Sigmoid colon (tissue), 4 donors: ENCODE data around the gene R3HDM2.

Experiments
- EP300 ChIP-seq, 4 donors: sonication (generic); formaldehyde crosslinking; IDR thresholded peaks; one replicate each; pipeline ENCODE4 v1.6.1; 2017; ENCODE audit warnings: antibody characterized with exemption in 4 of 4
- POLR2A ChIP-seq, 2 donors: fragments of 450-650 bp; IDR thresholded peaks; one replicate each; pipeline ENCODE4 v1.6.1; 2016; ENCODE audit warnings: antibody characterized with exemption in 2 of 2, mild to moderate bottlenecking in 2 of 2, moderate library complexity in 2 of 2
- POLR2AphosphoS5 ChIP-seq, 4 donors: sonication (generic); formaldehyde crosslinking; IDR thresholded peaks; one replicate each; pipeline ENCODE4 v1.6.1; 2017; ENCODE audit warnings: antibody characterized with exemption in 4 of 4
- TF ChIP-seq, protein P1 (sequence below), 4 experiments: fragments of 450-650 bp in 3 of 4; fragments of 200-600 bp in 1 of 4; IDR thresholded peaks; one replicate each; pipeline ENCODE4 v1.5.1; 2016 to 2019; ENCODE audit warnings: antibody characterized with exemption in 4 of 4, mild to moderate bottlenecking in 3 of 4, moderate library complexity in 2 of 4

DNA sequence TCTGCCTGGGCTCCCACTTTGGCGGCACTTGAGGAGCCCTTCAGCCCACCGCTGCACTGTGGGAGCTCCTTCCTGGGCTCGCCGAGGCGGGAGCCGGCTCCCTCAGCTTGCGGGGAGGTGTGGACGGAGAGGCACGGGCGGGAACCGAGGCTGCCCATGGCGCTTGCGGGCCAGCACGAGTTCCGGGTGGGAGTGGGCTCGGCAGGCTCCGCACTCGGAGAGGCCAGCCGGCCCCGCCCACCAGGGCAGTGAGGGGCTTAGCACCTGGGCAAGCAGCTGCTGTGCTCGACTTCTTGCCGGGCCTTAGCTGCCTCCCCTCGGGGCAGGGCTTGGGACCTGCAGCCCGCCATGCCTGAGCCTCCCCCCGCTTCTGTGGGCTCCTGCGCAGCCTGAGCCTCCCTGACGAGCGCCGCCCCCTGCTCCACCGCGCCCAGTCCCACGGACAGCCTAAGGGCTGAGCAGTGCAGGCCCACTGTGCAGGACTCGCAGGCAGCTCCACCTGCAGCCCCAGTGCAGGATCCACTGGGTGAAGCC lies 44.6 kb downstream of the R3HDM2 start:
- TF ChIP-seq, protein P1, sequence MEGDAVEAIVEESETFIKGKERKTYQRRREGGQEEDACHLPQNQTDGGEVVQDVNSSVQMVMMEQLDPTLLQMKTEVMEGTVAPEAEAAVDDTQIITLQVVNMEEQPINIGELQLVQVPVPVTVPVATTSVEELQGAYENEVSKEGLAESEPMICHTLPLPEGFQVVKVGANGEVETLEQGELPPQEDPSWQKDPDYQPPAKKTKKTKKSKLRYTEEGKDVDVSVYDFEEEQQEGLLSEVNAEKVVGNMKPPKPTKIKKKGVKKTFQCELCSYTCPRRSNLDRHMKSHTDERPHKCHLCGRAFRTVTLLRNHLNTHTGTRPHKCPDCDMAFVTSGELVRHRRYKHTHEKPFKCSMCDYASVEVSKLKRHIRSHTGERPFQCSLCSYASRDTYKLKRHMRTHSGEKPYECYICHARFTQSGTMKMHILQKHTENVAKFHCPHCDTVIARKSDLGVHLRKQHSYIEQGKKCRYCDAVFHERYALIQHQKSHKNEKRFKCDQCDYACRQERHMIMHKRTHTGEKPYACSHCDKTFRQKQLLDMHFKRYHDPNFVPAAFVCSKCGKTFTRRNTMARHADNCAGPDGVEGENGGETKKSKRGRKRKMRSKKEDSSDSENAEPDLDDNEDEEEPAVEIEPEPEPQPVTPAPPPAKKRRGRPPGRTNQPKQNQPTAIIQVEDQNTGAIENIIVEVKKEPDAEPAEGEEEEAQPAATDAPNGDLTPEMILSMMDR (IDR thresholded peaks at IDR 0.05) = no peak
- TF ChIP-seq POLR2A (IDR thresholded peaks at IDR 0.05) (no peak), POLR2AphosphoS5 (IDR thresholded peaks at IDR 0.05) (no peak), EP300 (IDR thresholded peaks at IDR 0.05) (no peak)
